GM21515 (cell line): ENCODE data around the gene METTL15.
A peak's percentile ranks its signal among the peaks of the same experiment; 100 is the strongest.
"Not testable (repeated sequence)": the region's sequence is repeated elsewhere in the genome, so short reads cannot be mapped to it uniquely, and the experiment has no call there.

Source experiments
- ATAC-seq: cut with Tn5 transposase; IDR thresholded peaks from one replicate; pipeline ENCODE4 v1.9.1; 2021; ENCODE audit not compliant: unreplicated experiment

METTL15 gene

GRCh38 chr11:28107750-28108618 is at the start of gene METTL15, which contains the start of gene KIF18A:
Gene METTL15, plus strand, starts transcription at chr11:28108388. Its CDS starts 4,947 bp downstream, at chr11:28113335.
Gene KIF18A, minus strand, starts transcription at chr11:28108156. Its CDS starts 10,209 bp downstream, at chr11:28097947.
- peak; percentile 95 for ATAC-seq

- ATAC-seq = no peak
These were observed 36.9 kb upstream of the METTL15 start for GRCh38 chr11:28071305-28071704.

GRCh38 chr11:28072321-28072720 is 35.9 kb upstream of the METTL15 start:
- no peak for ATAC-seq

GRCh38 chr11:28077521-28077920 is 30.7 kb upstream of the METTL15 start:
- no peak for ATAC-seq

GRCh38 chr11:28083118-28083517 is 25.1 kb upstream of the METTL15 start:
- ATAC-seq = no peak

GRCh38 chr11:28086569-28086968 is 21.6 kb upstream of the METTL15 start:
- no peak for ATAC-seq

GRCh38 chr11:28087192-28087591 is 21.0 kb upstream of the METTL15 start:
- ATAC-seq = not testable (repeated sequence)

GRCh38 chr11:28087693-28088092 is 20.5 kb upstream of the METTL15 start:
- not testable (repeated sequence) for ATAC-seq

GRCh38 chr11:28089378-28089777 is 18.8 kb upstream of the METTL15 start:
- no peak for ATAC-seq

GRCh38 chr11:28090052-28090749 is 18.0 kb upstream of the METTL15 start:
- no peak for ATAC-seq

- ATAC-seq = no peak
These were observed 15.4 kb upstream of the METTL15 start for GRCh38 chr11:28092786-28093185.

- ATAC-seq = no peak
These were observed 9.9 kb upstream of the METTL15 start for GRCh38 chr11:28098257-28098656.

GRCh38 chr11:28099715-28100114 is 8.5 kb upstream of the METTL15 start:
- no peak for ATAC-seq

GRCh38 chr11:28100665-28101064 is 7.5 kb upstream of the METTL15 start:
- ATAC-seq = no peak

- ATAC-seq = not testable (repeated sequence)
These were observed 5.9 kb upstream of the METTL15 start for GRCh38 chr11:28102300-28102699.

GRCh38 chr11:28104425-28104824 is 3.8 kb upstream of the METTL15 start:
- ATAC-seq = no peak

- ATAC-seq = no peak
These were observed 3.2 kb upstream of the METTL15 start for GRCh38 chr11:28104984-28105383.

- ATAC-seq = no peak
These were observed 2.3 kb upstream of the METTL15 start for GRCh38 chr11:28105869-28106268.

GRCh38 chr11:28106353-28107043 is 1.7 kb upstream of the METTL15 start:
- ATAC-seq = no peak

GRCh38 chr11:28107191-28107749 is 918 bp upstream of the METTL15 start:
- ATAC-seq = peak; percentile 5

GRCh38 chr11:28108958-28109357 is 770 bp downstream of the METTL15 start:
- no peak for ATAC-seq
